Type B pancreatic cell (in vitro differentiated cells): Measurements from ENCODE around the gene ZNF655. TPM values are rescaled to one million over a fixed set of nuclear protein-coding genes. Genes with fewer than 3 reads are reported as not detected.
A peak's percentile ranks its signal among the peaks of the same experiment; 100 is the strongest.
"Not testable (repeated sequence)": the region's sequence is repeated elsewhere in the genome, so short reads cannot be mapped to it uniquely, and the experiment has no call there.

Experiments used
- DNase-seq: peaks from one replicate; pipeline ENCODE4 v3.0.0; 2021; ENCODE audit warnings: mixed read lengths; ENCODE audit not compliant: unreplicated experiment; ENCODE audit errors: extremely low spot score
- H3K27ac Mint-ChIP-seq: 2 replicates; pipeline ENCODE4 v1.8.0; 2021; ENCODE audit warnings: mild to moderate bottlenecking, mixed read lengths
- H3K27me3 Mint-ChIP-seq: 2 replicates; pipeline ENCODE4 v1.8.0; 2021; ENCODE audit warnings: mixed read lengths
- H3K36me3 Mint-ChIP-seq: 2 replicates; pipeline ENCODE4 v1.8.0; 2021; ENCODE audit warnings: mixed read lengths
- H3K4me1 Mint-ChIP-seq: one replicate; pipeline ENCODE4 v1.8.0; 2021; ENCODE audit warnings: mixed read lengths; ENCODE audit not compliant: unreplicated experiment
- H3K4me3 Mint-ChIP-seq: 2 replicates; pipeline ENCODE4 v1.8.0; 2021; ENCODE audit warnings: mild to moderate bottlenecking, mixed read lengths
- H3K9me3 Mint-ChIP-seq: 2 replicates; pipeline ENCODE4 v1.8.0; 2021; ENCODE audit warnings: mixed read lengths
- total RNA-seq: library from RNA; stranded (reverse); gene quantifications from 2 replicates; pipeline ENCODE4 v1.2.1, GENCODE V29; 2021; ENCODE audit warnings: low replicate concordance
- TF ChIP-seq, protein P1 (sequence below): fragments of 200-600 bp; sonication (generic); conservative IDR thresholded peaks from 2 replicates; pipeline ENCODE4 v1.5.0; 2021; ENCODE audit warnings: antibody characterized with exemption, mild to moderate bottlenecking

Gene ZNF655
- total RNA-seq, 1 donor from 2014 or later, result 69.2 TPM

- Mint-ChIP-seq H3K9me3 (no peaks in the 10 kb centered on the region), H3K4me3 (no peak overlapping the region), H3K27me3 (no peaks in the 10 kb centered on the region), H3K36me3 (peaks cover 30% of the 10 kb centered on the region), H3K27ac (no peak overlapping the region), H3K4me1 (no peaks in the 10 kb centered on the region)
- no peak for DNase-seq
- TF ChIP-seq, protein P1, sequence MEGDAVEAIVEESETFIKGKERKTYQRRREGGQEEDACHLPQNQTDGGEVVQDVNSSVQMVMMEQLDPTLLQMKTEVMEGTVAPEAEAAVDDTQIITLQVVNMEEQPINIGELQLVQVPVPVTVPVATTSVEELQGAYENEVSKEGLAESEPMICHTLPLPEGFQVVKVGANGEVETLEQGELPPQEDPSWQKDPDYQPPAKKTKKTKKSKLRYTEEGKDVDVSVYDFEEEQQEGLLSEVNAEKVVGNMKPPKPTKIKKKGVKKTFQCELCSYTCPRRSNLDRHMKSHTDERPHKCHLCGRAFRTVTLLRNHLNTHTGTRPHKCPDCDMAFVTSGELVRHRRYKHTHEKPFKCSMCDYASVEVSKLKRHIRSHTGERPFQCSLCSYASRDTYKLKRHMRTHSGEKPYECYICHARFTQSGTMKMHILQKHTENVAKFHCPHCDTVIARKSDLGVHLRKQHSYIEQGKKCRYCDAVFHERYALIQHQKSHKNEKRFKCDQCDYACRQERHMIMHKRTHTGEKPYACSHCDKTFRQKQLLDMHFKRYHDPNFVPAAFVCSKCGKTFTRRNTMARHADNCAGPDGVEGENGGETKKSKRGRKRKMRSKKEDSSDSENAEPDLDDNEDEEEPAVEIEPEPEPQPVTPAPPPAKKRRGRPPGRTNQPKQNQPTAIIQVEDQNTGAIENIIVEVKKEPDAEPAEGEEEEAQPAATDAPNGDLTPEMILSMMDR, result no peak
These were observed 13.3 kb downstream of the ZNF655 start for GRCh38 chr7:99571768-99572167.

DNA sequence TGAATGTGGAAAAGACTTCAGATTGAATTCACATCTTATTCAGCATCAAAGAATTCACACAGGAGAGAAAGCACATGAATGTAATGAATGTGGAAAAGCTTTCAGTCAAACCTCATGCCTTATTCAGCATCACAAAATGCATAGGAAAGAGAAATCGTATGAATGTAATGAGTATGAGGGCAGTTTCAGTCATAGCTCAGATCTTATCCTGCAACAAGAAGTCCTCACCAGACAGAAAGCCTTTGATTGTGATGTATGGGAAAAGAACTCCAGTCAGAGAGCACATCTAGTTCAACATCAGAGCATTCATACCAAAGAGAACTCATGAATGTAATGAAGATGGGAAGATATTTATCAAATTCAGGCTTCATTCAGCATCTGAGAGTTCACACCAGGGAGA is 14.8 kb downstream of the ZNF655 start:
- H3K27ac Mint-ChIP-seq, result no peak overlapping the region
- no peaks in the 10 kb centered on the region for H3K27me3 Mint-ChIP-seq
- H3K36me3 Mint-ChIP-seq, result peaks cover 30% of the 10 kb centered on the region

GRCh38 chr7:99576251-99576650 is 17.8 kb downstream of the ZNF655 start:
- Mint-ChIP-seq H3K4me3 (no peak overlapping the region), H3K27ac (no peak overlapping the region), H3K27me3 (no peaks in the 10 kb centered on the region), H3K4me1 (peaks cover 3% of the 10 kb centered on the region), H3K36me3 (peaks cover 22% of the 10 kb centered on the region), H3K9me3 (no peaks in the 10 kb centered on the region)
- no peak for DNase-seq
- TF ChIP-seq, protein P1, result no peak

More for the DNA sequence above, 14.8 kb downstream of the ZNF655 start:
- no peak for DNase-seq
- no peak overlapping the region for H3K4me3 Mint-ChIP-seq
- no peaks in the 10 kb centered on the region for H3K9me3 Mint-ChIP-seq
- no peaks in the 10 kb centered on the region for H3K4me1 Mint-ChIP-seq
- TF ChIP-seq, protein P1, result no peak

- no peaks in the 10 kb centered on the region for H3K36me3 Mint-ChIP-seq
- peak overlapping the region; percentile 93 for H3K4me3 Mint-ChIP-seq
- H3K27ac Mint-ChIP-seq, result no peak overlapping the region
- H3K27me3 Mint-ChIP-seq, result peaks cover 12% of the 10 kb centered on the region
- DNase-seq, result no peak
- TF ChIP-seq, protein P1, result no peak
- H3K4me1 Mint-ChIP-seq, result peaks cover 4% of the 10 kb centered on the region
- H3K9me3 Mint-ChIP-seq, result no peaks in the 10 kb centered on the region
These were observed 21.0 kb downstream of the ZNF655 start for GRCh38 chr7:99579281-99579955.

- TF ChIP-seq, protein P1, result peak; percentile 77
- H3K4me3 Mint-ChIP-seq, result peak overlapping the region; percentile 93
- peak overlapping the region; percentile 71 for H3K27ac Mint-ChIP-seq
- H3K36me3 Mint-ChIP-seq, result no peaks in the 10 kb centered on the region
- no peaks in the 10 kb centered on the region for H3K9me3 Mint-ChIP-seq
- H3K27me3 Mint-ChIP-seq, result peaks cover 18% of the 10 kb centered on the region
- peaks cover 4% of the 10 kb centered on the region for H3K4me1 Mint-ChIP-seq
- DNase-seq, result peak; percentile 83
These were observed 21.7 kb downstream of the ZNF655 start for GRCh38 chr7:99579956-99580777.

- peak overlapping the region; percentile 71 for H3K27ac Mint-ChIP-seq
These were observed 22.4 kb downstream of the ZNF655 start for GRCh38 chr7:99580778-99581332.

More at GRCh38 chr7:99580778-99581332, 22.4 kb downstream of the ZNF655 start:
- Mint-ChIP-seq H3K27me3 (peaks cover 23% of the 10 kb centered on the region), H3K4me3 (peak overlapping the region; percentile 93)
- not testable (repeated sequence) for H3K9me3 Mint-ChIP-seq, DNase-seq, H3K36me3 Mint-ChIP-seq, H3K4me1 Mint-ChIP-seq
